Heart left ventricle (tissue), 13 donors: ENCODE measurements around the gene KCNMA1.

Experiments
- POLR2A ChIP-seq, 2 donors: fragments of 450-650 bp; IDR thresholded peaks; one replicate each; pipeline ENCODE4 v1.6.1; 2017; ENCODE audit warnings: antibody characterized with exemption in 2 of 2, mild to moderate bottlenecking in 2 of 2, moderate library complexity in 2 of 2
- TF ChIP-seq, protein P1 (sequence below), 12 donors: fragments of 200-600 bp; sonication (generic) in 4 of 12; IDR thresholded peaks; one replicate each; pipeline versions ENCODE4 v1.5.0 to v1.8.0; 2018 to 2022; ENCODE audit warnings: antibody characterized with exemption in 12 of 12, mild to moderate bottlenecking in 5 of 12
- donor health status: ischemic (EF 13 %, LVEDD 7.1; RV severe dilation, severe dysfunction).
- donor health status: DM: no; HTN: yes; CAD: no.
- donor health status: DM: no; HTN: no; CAD: no.
- donor health status: ischemic (EF 25% LVEDD 6.9; RV normal size, moderate dysfunction).
- donor health status: ischemic (EF 25% LVEDD 5.7; RV mildly dilated, moderate dysfunction).
- donor health status: ischemic (EF 35%, LVEDD 5.7; RV mildly dilated, moderate dysfunction).
- donor health status: nonischemic (EF 11% LVEDD 7.7; RV severe dilation, severe dysfunction).
- donor health status: DM: yes; HTN: yes; CAD: no.
- donor health status: PGD.
- donor health status: ischemic (EF 29% LVEDD 5.4; RV normal size, mild dysfunction).
- donor health status: nonischemic (EF 23%, LVEDD 6.1; RV moderate dilation, normal function).

DNA sequence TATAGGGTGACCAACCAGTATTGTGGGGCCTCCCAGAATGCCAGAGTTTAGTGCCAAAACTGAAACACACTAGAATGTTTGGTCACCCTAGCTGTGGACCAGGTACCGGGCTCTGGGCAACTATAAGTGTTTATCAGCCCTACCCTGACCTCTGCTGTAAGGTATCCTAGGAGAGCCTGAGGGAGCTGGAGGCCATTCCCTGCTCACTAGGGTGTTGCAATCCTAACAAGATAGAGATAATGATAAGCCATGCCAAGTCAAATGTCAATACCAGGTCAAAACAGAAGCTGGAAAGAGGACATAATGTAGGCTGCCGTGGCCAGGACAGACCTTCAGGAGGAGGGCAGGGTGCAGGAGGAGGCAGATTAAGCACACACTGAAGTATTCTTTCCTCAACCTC, 151.8 kb downstream of the KCNMA1 start:
- TF ChIP-seq, protein P1, sequence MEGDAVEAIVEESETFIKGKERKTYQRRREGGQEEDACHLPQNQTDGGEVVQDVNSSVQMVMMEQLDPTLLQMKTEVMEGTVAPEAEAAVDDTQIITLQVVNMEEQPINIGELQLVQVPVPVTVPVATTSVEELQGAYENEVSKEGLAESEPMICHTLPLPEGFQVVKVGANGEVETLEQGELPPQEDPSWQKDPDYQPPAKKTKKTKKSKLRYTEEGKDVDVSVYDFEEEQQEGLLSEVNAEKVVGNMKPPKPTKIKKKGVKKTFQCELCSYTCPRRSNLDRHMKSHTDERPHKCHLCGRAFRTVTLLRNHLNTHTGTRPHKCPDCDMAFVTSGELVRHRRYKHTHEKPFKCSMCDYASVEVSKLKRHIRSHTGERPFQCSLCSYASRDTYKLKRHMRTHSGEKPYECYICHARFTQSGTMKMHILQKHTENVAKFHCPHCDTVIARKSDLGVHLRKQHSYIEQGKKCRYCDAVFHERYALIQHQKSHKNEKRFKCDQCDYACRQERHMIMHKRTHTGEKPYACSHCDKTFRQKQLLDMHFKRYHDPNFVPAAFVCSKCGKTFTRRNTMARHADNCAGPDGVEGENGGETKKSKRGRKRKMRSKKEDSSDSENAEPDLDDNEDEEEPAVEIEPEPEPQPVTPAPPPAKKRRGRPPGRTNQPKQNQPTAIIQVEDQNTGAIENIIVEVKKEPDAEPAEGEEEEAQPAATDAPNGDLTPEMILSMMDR (IDR thresholded peaks at IDR 0.05), result no peak
- TF ChIP-seq POLR2A (IDR thresholded peaks at IDR 0.05), result no peak
